ENCODE results near the gene FEZF2. TPM values are rescaled to one million over a fixed set of nuclear protein-coding genes. Genes with fewer than 3 reads are reported as not detected.

FEZF2 gene
- total RNA-seq, 1 experiment from 2014 or later: not detected

- TF ChIP-seq ARID4B (CRISPR knock-in tag; IDR thresholded peaks at IDR 0.05; ENCODE audit: borderline replicate concordance) (no peak), ZNF512 (CRISPR knock-in tag; IDR thresholded peaks at IDR 0.05; ENCODE audit: borderline replicate concordance) (no peak)
Observed at GRCh38 chr3:62405135-62405534, 31.8 kb upstream of the FEZF2 start (continued).

GRCh38 chr3:62404321-62404720 is 31.0 kb upstream of the FEZF2 start:
- ChIA-PET CTCF (interaction anchor here (0.7 kb wide), 2 partner anchors 26 to 31 kb away, joined by 5 to 7 read pairs; partner anchors contain the start of gene FEZF2), POLR2A (interaction anchor here (0.7 kb wide), 1 partner anchor 27 kb away, joined by 6 read pairs; no protein-coding TSS in a partner anchor)
- peaks cover 15% of the 10 kb centered on the region for H3K27me3 Mint-ChIP-seq (ENCODE audit: low read depth)
- DNase-seq (ENCODE audit: low spot score) (no peak), ATAC-seq (no peak)
- no peak for TF ChIP-seq ZNF281 (CRISPR knock-in tag; IDR thresholded peaks at IDR 0.05)
- no peak for TF ChIP-seq ZNF671 (CRISPR knock-in tag; IDR thresholded peaks at IDR 0.05)
- no peak for TF ChIP-seq E2F5 (CRISPR knock-in tag; IDR thresholded peaks at IDR 0.05)
- H3K4me3 Mint-ChIP-seq: no peak overlapping the region
- H3K4me1 Mint-ChIP-seq: no peaks in the 10 kb centered on the region
- H3K36me3 Mint-ChIP-seq: no peaks in the 10 kb centered on the region
- no peaks in the 10 kb centered on the region for H3K9me3 Mint-ChIP-seq
- H3K27ac Mint-ChIP-seq: no peak overlapping the region

- TF ChIP-seq IRF1 (CRISPR knock-in tag; IDR thresholded peaks at IDR 0.05) (no peak), ZNF138 (CRISPR knock-in tag; conservative IDR thresholded peaks at IDR 0.05) (no peak), ATF1 (CRISPR knock-in tag; IDR thresholded peaks at IDR 0.05) (no peak), ZMAT4 (CRISPR knock-in tag; IDR thresholded peaks at IDR 0.05) (no peak), SMAD4 (CRISPR knock-in tag; IDR thresholded peaks at IDR 0.05) (no peak)
- POLR2A ChIA-PET: no interaction called here
- Mint-ChIP-seq H3K4me1 (no peaks in the 10 kb centered on the region), H3K4me3 (no peak overlapping the region), H3K27me3 (ENCODE audit: low read depth) (peaks cover 9% of the 10 kb centered on the region), H3K27ac (no peak overlapping the region), H3K9me3 (no peaks in the 10 kb centered on the region), H3K36me3 (no peaks in the 10 kb centered on the region)
- ATAC-seq (no peak), DNase-seq (ENCODE audit: low spot score) (no peak)
- CTCF ChIA-PET: no interaction called here
Observed at GRCh38 chr3:62403765-62404164, 30.4 kb upstream of the FEZF2 start.

Measured in WTC11 (cell line).